ENCODE measurements around the gene CDK14. TPM values are rescaled to one million over a fixed set of nuclear protein-coding genes. Genes with fewer than 3 reads are reported as not detected.

Gene CDK14
- total and polyA plus RNA-seq, 2 of the 8 experiments (the other 6 are each of a cell fraction or from before 2014, with no cell fraction given), result 5.5 to 47.3 TPM

- H4K5ac ChIP-seq (ENCODE audit: insufficient read length, low read depth, low read length), result no peak overlapping the region
- no peak overlapping the region for H4K91ac ChIP-seq (replicated peaks; ENCODE audit: insufficient read length, low read length)
- ChIA-PET CTCF (ENCODE audit: partially characterized antibody) (no interaction called here), POLR2A (ENCODE audit: partially characterized antibody) (no interaction called here)
- H3K14ac ChIP-seq (ENCODE audit: insufficient read length), result no peak overlapping the region
- no peak overlapping the region for H3K4me3 ChIP-seq (ENCODE audit: extremely low read depth in 1 of 4, insufficient read depth in 2 of 4, low read depth in 3 of 4, low read length in 4 of 4)
- H3K4ac ChIP-seq (replicated peaks; ENCODE audit: insufficient read length, low read depth, low read length), result no peak overlapping the region
- no peak overlapping the region for H2AFZ ChIP-seq (ENCODE audit: low read length)
- no peak overlapping the region for H2BK120ac ChIP-seq (replicated peaks; ENCODE audit: low read depth, low read length)
- H4K20me1 ChIP-seq (replicated peaks in 1 of 2; ENCODE audit: control insufficient read depth in 1 of 2, insufficient read depth in 2 of 2, low read length in 2 of 2), result no peaks in the 10 kb centered on the region
- H3K9ac ChIP-seq (replicated peaks in 1 of 4; ENCODE audit: extremely low read depth in 1 of 4, low read depth in 3 of 4, low read length in 3 of 4), result no peak overlapping the region
- H3K18ac ChIP-seq (ENCODE audit: extremely low read depth, low read length), result no peak overlapping the region
- no peaks in the 10 kb centered on the region for H3K4me1 ChIP-seq (replicated peaks in 1 of 4; ENCODE audit: control insufficient read depth in 3 of 4, insufficient read depth in 4 of 4, low read length in 3 of 4)
- H3K27ac ChIP-seq (ENCODE audit: low read depth, low read length), result no peak overlapping the region
- no peaks in the 10 kb centered on the region for H3K27me3 ChIP-seq (replicated peaks in 1 of 4; ENCODE audit: control insufficient read depth in 3 of 4, extremely low read depth in 1 of 4, insufficient read depth in 3 of 4, low read length in 3 of 4)
- no peak for FAIRE-seq
- TF ChIP-seq HDAC6 (IDR thresholded peaks at IDR 0.05; ENCODE audit: low read depth, low read length) (no peak), NRF1 (IDR thresholded peaks at IDR 0.05; ENCODE audit: low read depth, low read length) (no peak), EP300 (IDR thresholded peaks at IDR 0.05; ENCODE audit: borderline replicate concordance in 1 of 2, low read depth in 2 of 2, low read length in 2 of 2) (no peak), SIX5 (IDR thresholded peaks at IDR 0.05; ENCODE audit: low read depth, low read length) (no peak), TEAD4 (IDR thresholded peaks at IDR 0.05; ENCODE audit: low read depth, low read length) (no peak)
- TF ChIP-seq, protein P1, sequence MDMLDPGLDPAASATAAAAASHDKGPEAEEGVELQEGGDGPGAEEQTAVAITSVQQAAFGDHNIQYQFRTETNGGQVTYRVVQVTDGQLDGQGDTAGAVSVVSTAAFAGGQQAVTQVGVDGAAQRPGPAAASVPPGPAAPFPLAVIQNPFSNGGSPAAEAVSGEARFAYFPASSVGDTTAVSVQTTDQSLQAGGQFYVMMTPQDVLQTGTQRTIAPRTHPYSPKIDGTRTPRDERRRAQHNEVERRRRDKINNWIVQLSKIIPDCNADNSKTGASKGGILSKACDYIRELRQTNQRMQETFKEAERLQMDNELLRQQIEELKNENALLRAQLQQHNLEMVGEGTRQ (IDR thresholded peaks at IDR 0.05; ENCODE audit: low read length), result no peak
- H2BK15ac ChIP-seq (ENCODE audit: low read length), result no peak overlapping the region
- H3K4me2 ChIP-seq (ENCODE audit: insufficient read depth in 1 of 2, low read depth in 2 of 2, low read length in 2 of 2), result no peak overlapping the region
- H2BK12ac ChIP-seq (ENCODE audit: low read depth, low read length), result no peak overlapping the region
- no peak overlapping the region for H3K23ac ChIP-seq (ENCODE audit: insufficient read length)
- no peak overlapping the region for H2AK5ac ChIP-seq (ENCODE audit: low read depth, low read length)
- H2BK5ac ChIP-seq (ENCODE audit: low read depth, low read length), result no peak overlapping the region
- no peaks in the 10 kb centered on the region for H3K36me3 ChIP-seq (ENCODE audit: control insufficient read depth in 2 of 4, insufficient read depth in 4 of 4, low read length in 3 of 4)
- H3K79me2 ChIP-seq (ENCODE audit: control insufficient read depth in 1 of 2, insufficient read depth in 2 of 2, low read length in 2 of 2), result no peaks in the 10 kb centered on the region
- no peak overlapping the region for H4K8ac ChIP-seq (ENCODE audit: extremely low read depth, insufficient read depth, low read length)
- H3K9me3 ChIP-seq (ENCODE audit: insufficient read depth in 2 of 2, low read depth in 1 of 2, low read length in 1 of 2), result no peaks in the 10 kb centered on the region
- H3K56ac ChIP-seq (replicated peaks; ENCODE audit: insufficient read length, low read depth, low read length), result no peak overlapping the region
- H3K23me2 ChIP-seq (ENCODE audit: low read depth, low read length), result no peaks in the 10 kb centered on the region
- H2BK20ac ChIP-seq (ENCODE audit: low read length), result no peak overlapping the region
- H3K79me1 ChIP-seq (ENCODE audit: low read depth, low read length), result no peaks in the 10 kb centered on the region
- WGBS, 2 experiments (ENCODE audit: extremely low coverage in 1 of 2, insufficient coverage in 1 of 2, insufficient read length in 1 of 2, insufficient replicate concordance in 2 of 2, low coverage in 1 of 2, low lambda C conversion rate in 2 of 2, missing lambda C conversion rate in 1 of 2), result 86% methylated on average over 3 of the region's 3 CpGs; no CpG with 5 or more reads in 1 of the 2 experiments
- no peak for DNase-seq (ENCODE audit: low read depth in 1 of 2, low spot score in 2 of 2)
These were observed 511.3 kb downstream of the CDK14 start for GRCh38 chr7:91107460-91107859.
